A673 (cell line): ENCODE results near the gene GNAI2. TPM values are rescaled to one million over a fixed set of nuclear protein-coding genes. Genes with fewer than 3 reads are reported as not detected.

Source experiments
- BruUV-seq: library from RNA; stranded (reverse); fragments of 400-500 nt; replicated peaks from 2 replicates; lab custom pipeline; 2021; lab: Mats Ljungman, UMichigan
- CTCF ChIA-PET: fragments of 300-600 bp; sonication (Branson Sonifier 250); formaldehyde crosslinking; loops from one replicate; lab custom pipeline; 2022; ENCODE audit warnings: antibody characterized with exemption; lab: Charles Lee
- POLR2A ChIA-PET: fragments of 300-600 bp; sonication (Branson Sonifier 250); formaldehyde crosslinking; loops from one replicate; lab custom pipeline; 2022; ENCODE audit warnings: antibody characterized with exemption; ENCODE audit not compliant: low non-redundant PET; lab: Charles Lee
- DNase-seq: peaks from one replicate; pipeline ENCODE4 v3.0.0-alpha.2; 2015; ENCODE audit warnings: low spot score
- H3K27ac ChIP-seq: fragments of 200-600 bp; sonication (generic); 2 replicates; pipeline ENCODE4 v1.5.1; 2016; ENCODE audit warnings: mixed run types, low read depth, mild to moderate bottlenecking, mixed read lengths, antibody characterized with exemption, low read length; ENCODE audit not compliant: poor library complexity, severe bottlenecking
- H3K27me3 ChIP-seq: fragments of 200-600 bp; sonication (generic); replicated peaks from 2 replicates; pipeline ENCODE4 v1.6.1; 2017; ENCODE audit warnings: mixed run types, low read depth, mild to moderate bottlenecking, mixed read lengths, antibody characterized with exemption, low read length; ENCODE audit not compliant: insufficient read depth, poor library complexity
- H3K36me3 ChIP-seq: fragments of 200-600 bp; sonication (generic); 2 replicates; pipeline ENCODE4 v1.6.1; 2016; ENCODE audit warnings: mixed run types, mild to moderate bottlenecking, mixed read lengths, antibody characterized with exemption, low read length; ENCODE audit not compliant: insufficient read depth, poor library complexity, severe bottlenecking
- H3K4me1 ChIP-seq: fragments of 200-600 bp; sonication (generic); 2 replicates; pipeline ENCODE4 v1.6.1; 2017; ENCODE audit warnings: mixed run types, mild to moderate bottlenecking, mixed read lengths, antibody characterized with exemption, low read length; ENCODE audit not compliant: insufficient read depth, poor library complexity, severe bottlenecking
- H3K4me3 ChIP-seq: fragments of 200-600 bp; sonication (generic); 2 replicates; pipeline ENCODE4 v1.5.1; 2016; ENCODE audit warnings: low read depth, mixed run types, mild to moderate bottlenecking, mixed read lengths, low read length; ENCODE audit not compliant: poor library complexity, severe bottlenecking
- H3K9me3 ChIP-seq: fragments of 200-600 bp; sonication (generic); 2 replicates; pipeline ENCODE4 v1.6.1; 2016; ENCODE audit warnings: mixed run types, low read depth, mild to moderate bottlenecking, mixed read lengths, antibody characterized with exemption, low read length; ENCODE audit not compliant: poor library complexity, severe bottlenecking
- EZH2 ChIP-seq: fragments of 200-600 bp; sonication (generic); IDR thresholded peaks from 2 replicates; pipeline ENCODE4 v1.6.1; 2017; ENCODE audit warnings: borderline replicate concordance, low read depth, mild to moderate bottlenecking, mixed read lengths, antibody characterized with exemption, low read length; ENCODE audit not compliant: poor library complexity, severe bottlenecking
- intact Hi-C: fragments of 100-400 bp; cut with micrococcal nuclease; formaldehyde crosslinking; loops from one replicate; pipeline ENCODE4 v1.10.0; 2022; ENCODE audit not compliant: unreplicated experiment
- total RNA-seq: library from RNA; stranded (reverse); gene quantifications from 2 replicates; pipeline ENCODE4 v1.2.3, GENCODE V29; 2021
- TF ChIP-seq, protein P1 (sequence below): fragments of 300-800, 200-600 bp; sonication (generic); conservative IDR thresholded peaks from 2 replicates; pipeline ENCODE4 v1.5.1; 2017; ENCODE audit warnings: low read depth, mild to moderate bottlenecking, antibody characterized with exemption, low read length, moderate library complexity, mixed read lengths

The GNAI2 gene
- total RNA-seq, 1 experiment from 2014 or later, result 115 TPM

DNA sequence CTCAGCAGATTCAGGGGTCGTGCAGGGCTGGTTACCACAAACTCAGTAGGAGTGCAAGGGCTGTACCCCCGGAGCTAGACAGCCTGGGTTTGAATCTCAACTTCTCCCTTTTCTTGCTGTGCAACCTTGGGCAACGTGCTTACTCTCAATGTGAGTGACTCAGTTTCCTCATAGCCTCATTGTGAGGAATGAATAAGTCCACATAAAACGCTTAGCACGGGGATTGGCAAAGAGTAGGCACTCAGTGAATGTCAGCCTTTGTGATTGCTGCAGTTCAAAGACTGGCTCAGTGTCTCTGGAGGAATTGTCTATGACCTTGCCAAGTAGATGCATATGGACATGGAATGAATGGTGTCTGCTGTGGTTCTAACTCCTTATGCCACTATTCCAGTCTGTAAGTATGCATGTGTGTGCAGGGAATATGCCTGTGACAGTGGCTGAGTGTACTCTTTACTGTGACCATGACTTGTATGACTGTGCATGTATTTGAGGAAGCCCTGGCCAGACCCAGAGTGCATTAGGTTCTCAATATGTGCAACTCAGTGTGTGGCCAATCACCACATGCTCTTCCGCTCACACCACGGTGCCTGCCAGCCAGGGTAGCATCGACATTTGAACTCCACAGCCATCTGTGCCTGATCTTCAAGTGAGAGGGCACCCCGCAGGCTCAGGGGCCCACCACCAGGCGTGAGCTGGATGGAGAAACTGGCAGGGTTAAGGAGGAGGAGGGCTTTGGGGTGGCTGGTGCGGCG lies 64.1 kb downstream of the GNAI2 start:
- TF ChIP-seq, protein P1, sequence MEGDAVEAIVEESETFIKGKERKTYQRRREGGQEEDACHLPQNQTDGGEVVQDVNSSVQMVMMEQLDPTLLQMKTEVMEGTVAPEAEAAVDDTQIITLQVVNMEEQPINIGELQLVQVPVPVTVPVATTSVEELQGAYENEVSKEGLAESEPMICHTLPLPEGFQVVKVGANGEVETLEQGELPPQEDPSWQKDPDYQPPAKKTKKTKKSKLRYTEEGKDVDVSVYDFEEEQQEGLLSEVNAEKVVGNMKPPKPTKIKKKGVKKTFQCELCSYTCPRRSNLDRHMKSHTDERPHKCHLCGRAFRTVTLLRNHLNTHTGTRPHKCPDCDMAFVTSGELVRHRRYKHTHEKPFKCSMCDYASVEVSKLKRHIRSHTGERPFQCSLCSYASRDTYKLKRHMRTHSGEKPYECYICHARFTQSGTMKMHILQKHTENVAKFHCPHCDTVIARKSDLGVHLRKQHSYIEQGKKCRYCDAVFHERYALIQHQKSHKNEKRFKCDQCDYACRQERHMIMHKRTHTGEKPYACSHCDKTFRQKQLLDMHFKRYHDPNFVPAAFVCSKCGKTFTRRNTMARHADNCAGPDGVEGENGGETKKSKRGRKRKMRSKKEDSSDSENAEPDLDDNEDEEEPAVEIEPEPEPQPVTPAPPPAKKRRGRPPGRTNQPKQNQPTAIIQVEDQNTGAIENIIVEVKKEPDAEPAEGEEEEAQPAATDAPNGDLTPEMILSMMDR, result no peak
- no peak for TF ChIP-seq EZH2
- Histone ChIP-seq H3K27me3 (no peaks in the 10 kb centered on the region), H3K27ac (peak overlapping the region; percentile 70), H3K4me1 (peaks cover 5% of the 10 kb centered on the region), H3K36me3 (no peaks in the 10 kb centered on the region), H3K9me3 (no peaks in the 10 kb centered on the region), H3K4me3 (peak overlapping the region; percentile 68)
- no peak for DNase-seq
- ChIA-PET CTCF (interaction anchor here (0.9 kb wide), 1 partner anchor 18 kb away, joined by 14 read pairs; no protein-coding TSS in a partner anchor), POLR2A (no interaction called here)
- intact Hi-C loops, result no loop called here
- BruUV-seq, result no TSS peak

DNA sequence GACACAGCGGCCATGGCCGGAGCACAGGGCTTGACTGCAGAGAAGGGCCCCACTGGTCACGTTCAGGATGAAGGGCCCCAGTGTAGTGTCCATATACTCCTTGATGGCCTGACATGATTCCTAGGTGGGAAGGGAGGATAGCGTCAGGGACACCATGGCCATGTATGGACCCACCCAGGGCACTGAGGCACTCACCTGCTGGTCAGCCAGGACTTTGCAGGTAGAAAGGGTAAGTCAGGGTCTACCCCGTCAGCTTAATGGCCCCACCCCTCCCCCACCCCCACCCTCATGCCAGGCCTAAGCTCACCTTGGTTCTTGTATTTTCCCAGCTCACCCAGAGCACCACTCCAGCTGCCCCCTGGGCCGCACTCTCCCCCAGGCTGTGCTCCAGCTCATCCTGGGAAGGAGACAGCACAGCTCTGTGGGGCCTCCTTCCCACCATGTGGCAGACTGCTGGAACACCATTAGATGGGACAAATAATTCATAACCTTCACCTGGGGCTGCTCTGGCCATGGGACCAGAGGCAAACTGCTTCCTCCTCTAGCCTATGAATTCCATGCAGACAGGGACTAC lies 64.8 kb downstream of the GNAI2 start:
- intact Hi-C loops, result no loop called here
- Histone ChIP-seq H3K4me3 (no peak overlapping the region), H3K4me1 (peaks cover 5% of the 10 kb centered on the region), H3K9me3 (no peaks in the 10 kb centered on the region), H3K27me3 (no peaks in the 10 kb centered on the region), H3K36me3 (no peaks in the 10 kb centered on the region), H3K27ac (no peak overlapping the region)
- CTCF ChIA-PET, result no interaction called here
- BruUV-seq, result no TSS peak
- no peak for TF ChIP-seq EZH2
- TF ChIP-seq, protein P1, result no peak
- DNase-seq, result no peak
- POLR2A ChIA-PET, result no interaction called here

DNA sequence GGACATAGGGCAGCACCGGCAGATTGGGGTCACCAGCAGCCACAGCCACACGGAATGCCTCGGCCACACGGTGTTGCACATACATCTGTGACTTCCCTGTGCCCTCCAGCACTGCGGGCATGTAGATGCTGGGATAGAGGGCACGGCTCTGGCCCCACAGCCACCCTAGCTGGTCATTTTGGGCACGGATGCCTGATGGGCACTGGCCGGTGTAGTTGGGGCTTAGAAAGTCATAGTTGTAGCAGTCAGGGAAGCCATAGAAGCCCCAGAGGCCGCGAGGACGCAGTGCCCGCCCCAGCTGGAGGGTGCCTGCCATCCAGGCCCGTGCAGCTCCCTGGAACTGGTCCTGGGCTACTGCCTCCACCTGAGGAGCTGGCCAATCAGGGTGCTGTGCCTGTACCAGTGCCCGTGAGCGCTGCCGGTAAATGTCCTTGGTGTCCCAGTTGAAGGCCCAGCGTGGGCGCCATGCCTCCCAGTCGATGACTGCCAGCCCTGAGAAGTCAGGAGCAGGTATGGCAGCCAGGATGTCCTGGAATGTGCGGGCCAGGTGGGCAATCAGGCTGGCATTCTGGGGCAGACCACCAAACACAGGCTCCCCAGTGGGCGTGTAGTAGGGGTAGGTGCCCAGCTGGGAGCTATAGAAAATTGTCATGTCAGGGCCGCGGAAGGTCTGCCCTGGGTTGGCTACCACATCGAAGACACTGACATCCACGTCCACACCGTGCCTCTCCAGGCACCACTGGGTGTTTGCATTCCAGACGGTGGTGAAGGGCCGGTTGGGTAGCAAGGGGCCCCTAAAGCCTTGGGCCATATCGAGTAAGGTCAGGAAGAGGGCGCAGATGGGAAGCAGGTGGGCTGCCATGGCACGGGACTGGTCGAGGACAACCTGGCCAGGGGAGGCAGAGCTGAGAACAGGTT lies 66.3 kb downstream of the GNAI2 start:
- no peak for DNase-seq
- POLR2A ChIA-PET, result no interaction called here

More for the DNA sequence above, 66.3 kb downstream of the GNAI2 start:
- peaks cover 5% of the 10 kb centered on the region for H3K4me1 ChIP-seq
- no peaks in the 10 kb centered on the region for H3K36me3 ChIP-seq
- H3K27me3 ChIP-seq, result no peaks in the 10 kb centered on the region
- H3K9me3 ChIP-seq, result no peaks in the 10 kb centered on the region
- TF ChIP-seq, protein P1, result no peak
- TF ChIP-seq EZH2, result no peak
- H3K27ac ChIP-seq, result no peak overlapping the region
- BruUV-seq, result no TSS peak
- intact Hi-C loops, result no loop called here
- CTCF ChIA-PET, result no interaction called here
- H3K4me3 ChIP-seq, result no peak overlapping the region
